22Rv1 (cell line): ENCODE data around the gene CRHR1.

Experiments
- CTCF ChIP-seq: fragments of 450-650 bp; IDR thresholded peaks from 2 replicates; pipeline ENCODE4 v1.5.1; 2017; ENCODE audit warnings: mild to moderate bottlenecking
- ZFX ChIP-seq: fragments of 450-650 bp; IDR thresholded peaks from 2 replicates; pipeline ENCODE4 v1.6.1; 2017; ENCODE audit warnings: antibody characterized with exemption, borderline replicate concordance

- TF ChIP-seq CTCF (no peak), ZFX (no peak)
Observed at GRCh38 chr17:45846646-45847045, 62.5 kb downstream of the CRHR1 start.
